Measurements from ENCODE around the gene TMA7. TPM values are rescaled to one million over a fixed set of nuclear protein-coding genes. Genes with fewer than 3 reads are reported as not detected.

The TMA7 gene
- total RNA-seq, 3 donors from 2014 or later: 130 to 193 (median 153) TPM

DNA sequence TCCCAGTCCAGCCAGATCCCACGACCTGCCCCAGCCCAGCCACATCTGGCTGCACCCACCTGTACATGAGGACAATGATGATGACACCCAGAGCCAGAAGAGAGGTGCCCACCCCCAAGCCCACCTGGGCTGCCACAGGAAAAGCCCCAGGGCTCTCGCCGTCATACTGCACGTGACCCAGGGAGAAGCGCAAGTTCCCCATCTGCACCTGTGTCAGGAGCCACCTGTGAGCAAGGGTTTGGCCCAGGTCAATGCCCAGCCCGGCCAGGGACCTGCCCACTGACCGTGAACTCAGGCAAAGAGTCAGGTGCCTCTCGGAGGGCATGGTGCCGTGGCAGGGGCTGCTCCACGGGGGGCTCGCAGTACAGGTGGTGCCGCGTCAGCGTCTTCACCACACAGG lies 26.4 kb upstream of the TMA7 start:
- H3K36me3 ChIP-seq (ENCODE audit: low read depth): no peaks in the 10 kb centered on the region
- intact Hi-C loops (cut with DNase I, micrococcal nuclease): no loop called here
- TF ChIP-seq, protein P1, sequence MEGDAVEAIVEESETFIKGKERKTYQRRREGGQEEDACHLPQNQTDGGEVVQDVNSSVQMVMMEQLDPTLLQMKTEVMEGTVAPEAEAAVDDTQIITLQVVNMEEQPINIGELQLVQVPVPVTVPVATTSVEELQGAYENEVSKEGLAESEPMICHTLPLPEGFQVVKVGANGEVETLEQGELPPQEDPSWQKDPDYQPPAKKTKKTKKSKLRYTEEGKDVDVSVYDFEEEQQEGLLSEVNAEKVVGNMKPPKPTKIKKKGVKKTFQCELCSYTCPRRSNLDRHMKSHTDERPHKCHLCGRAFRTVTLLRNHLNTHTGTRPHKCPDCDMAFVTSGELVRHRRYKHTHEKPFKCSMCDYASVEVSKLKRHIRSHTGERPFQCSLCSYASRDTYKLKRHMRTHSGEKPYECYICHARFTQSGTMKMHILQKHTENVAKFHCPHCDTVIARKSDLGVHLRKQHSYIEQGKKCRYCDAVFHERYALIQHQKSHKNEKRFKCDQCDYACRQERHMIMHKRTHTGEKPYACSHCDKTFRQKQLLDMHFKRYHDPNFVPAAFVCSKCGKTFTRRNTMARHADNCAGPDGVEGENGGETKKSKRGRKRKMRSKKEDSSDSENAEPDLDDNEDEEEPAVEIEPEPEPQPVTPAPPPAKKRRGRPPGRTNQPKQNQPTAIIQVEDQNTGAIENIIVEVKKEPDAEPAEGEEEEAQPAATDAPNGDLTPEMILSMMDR (IDR thresholded peaks at IDR 0.05): no peak
- no peak overlapping the region for H3K4me3 ChIP-seq
- ATAC-seq (no peak), DNase-seq (peak in 1 of 3 donors; percentile 20)
- no peaks in the 10 kb centered on the region for H3K4me1 ChIP-seq (ENCODE audit: low read depth)
- no peaks in the 10 kb centered on the region for H3K9me3 ChIP-seq

DNA sequence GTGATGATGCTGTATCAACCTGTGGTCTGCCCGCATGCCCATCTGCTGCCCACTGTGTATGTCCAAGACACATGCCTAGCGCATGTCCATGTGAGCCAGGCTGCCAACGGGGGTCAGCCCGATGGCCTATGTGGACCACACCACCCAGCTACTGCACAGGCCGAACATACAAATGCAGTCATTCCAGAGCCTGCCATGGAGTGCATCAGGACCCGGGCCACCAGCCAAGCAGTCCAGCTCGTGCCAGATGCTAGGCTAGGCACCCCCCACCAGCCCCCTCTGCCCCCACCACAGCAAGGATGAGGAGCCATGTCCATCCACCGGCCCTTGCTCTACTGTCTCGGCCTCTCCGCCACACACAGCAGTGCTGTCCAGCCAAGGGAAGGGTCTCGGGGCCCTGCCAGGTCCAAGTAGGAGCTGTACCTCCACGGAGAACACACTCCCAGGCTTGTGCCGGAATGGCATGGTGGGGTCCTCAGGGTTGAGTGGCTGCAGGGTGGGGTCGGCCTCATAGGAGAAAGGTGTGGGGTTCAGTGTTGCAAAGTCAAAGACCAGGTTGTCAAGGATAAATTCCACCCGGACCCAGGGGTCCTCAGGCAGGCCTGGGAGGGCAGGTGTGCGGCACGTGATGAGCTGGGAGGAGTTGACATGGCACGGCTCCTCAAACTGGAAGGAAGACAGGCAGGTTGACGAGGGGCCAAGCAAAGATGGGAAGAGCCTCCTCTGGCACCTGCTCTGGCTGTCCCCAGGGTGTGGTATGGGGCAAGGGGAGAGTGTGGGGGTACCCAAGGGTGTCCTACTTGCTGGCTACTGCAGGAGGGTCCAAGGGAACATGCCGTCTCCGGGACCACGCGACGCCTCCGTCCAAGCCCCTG lies 25.4 kb upstream of the TMA7 start:
- DNase-seq: peak in 1 of 3 donors; percentile 20
- intact Hi-C loops (cut with DNase I, micrococcal nuclease): no loop called here
- Histone ChIP-seq H3K4me1 (ENCODE audit: low read depth) (no peaks in the 10 kb centered on the region), H3K36me3 (ENCODE audit: low read depth) (no peaks in the 10 kb centered on the region), H3K9me3 (no peaks in the 10 kb centered on the region), H3K4me3 (no peak overlapping the region)
- no peak for ATAC-seq
- TF ChIP-seq, protein P1 (IDR thresholded peaks at IDR 0.05): no peak

DNA sequence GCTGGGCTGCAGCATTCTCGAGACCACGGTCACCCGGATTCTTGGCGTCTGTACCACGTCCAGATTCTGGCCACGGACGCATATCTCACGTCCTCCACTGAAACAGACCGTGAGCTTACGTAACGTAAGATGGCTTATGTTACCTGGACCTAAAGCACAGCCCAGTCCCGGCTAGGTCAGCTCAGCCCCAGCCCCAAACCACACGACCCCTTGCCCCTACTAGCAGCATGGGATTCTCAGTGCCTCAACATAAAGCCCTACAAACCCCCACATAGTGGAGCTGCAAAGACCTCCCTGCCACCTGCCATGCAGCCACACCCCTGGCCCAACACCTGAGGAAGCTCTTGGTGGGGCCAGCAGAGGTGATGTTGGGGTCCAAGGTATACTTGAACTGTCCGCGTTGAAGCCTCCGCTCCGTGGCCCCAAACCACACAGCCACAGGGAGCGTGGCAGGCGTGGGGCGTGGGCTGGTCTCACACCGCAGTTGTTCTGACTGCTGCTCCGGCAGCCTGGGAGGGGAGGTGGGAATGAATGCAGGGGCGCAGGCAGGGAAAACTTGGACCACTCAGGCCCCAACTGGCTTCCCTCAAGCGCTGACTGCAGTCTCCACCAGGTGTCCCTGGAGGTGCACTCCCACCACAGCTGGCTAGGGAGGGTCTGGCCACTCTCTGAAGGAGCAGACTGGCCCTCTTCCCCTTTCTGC lies 24.7 kb upstream of the TMA7 start:
- Histone ChIP-seq H3K4me1 (ENCODE audit: low read depth) (no peaks in the 10 kb centered on the region), H3K36me3 (ENCODE audit: low read depth) (no peaks in the 10 kb centered on the region), H3K9me3 (no peaks in the 10 kb centered on the region), H3K4me3 (no peak overlapping the region)
- no peak for ATAC-seq
- peak in 1 of 3 donors; percentile 16 for DNase-seq
- intact Hi-C loops (cut with DNase I, micrococcal nuclease): no loop called here
- TF ChIP-seq, protein P1 (IDR thresholded peaks at IDR 0.05): no peak

DNA sequence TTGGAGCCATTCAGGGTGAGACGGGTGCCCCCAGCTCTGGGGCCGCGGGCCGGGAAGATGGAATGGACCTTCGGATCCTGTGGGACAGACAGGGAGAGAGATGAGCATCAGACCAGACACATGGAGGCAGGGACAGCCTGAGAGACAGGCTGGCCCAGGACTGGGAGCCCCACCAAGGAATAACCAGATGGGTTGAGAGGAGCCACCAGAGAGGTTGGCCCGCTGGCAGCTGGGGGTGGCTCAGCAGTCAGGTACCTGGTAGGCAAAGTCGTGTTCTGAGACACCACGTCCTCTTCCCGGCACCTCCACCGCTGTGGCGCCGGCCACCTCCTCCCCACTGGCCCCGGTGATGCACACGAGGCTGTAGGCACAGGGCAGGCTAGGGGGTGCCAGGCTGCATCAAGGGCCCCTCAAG lies 24.0 kb upstream of the TMA7 start:
- no peak for ATAC-seq
- intact Hi-C loops (cut with DNase I, micrococcal nuclease): no loop called here
- Histone ChIP-seq H3K4me1 (ENCODE audit: low read depth) (no peaks in the 10 kb centered on the region), H3K9me3 (no peaks in the 10 kb centered on the region), H3K36me3 (ENCODE audit: low read depth) (no peaks in the 10 kb centered on the region), H3K4me3 (no peak overlapping the region)
- DNase-seq: peak in 1 of 3 donors; percentile 33
- TF ChIP-seq, protein P1 (IDR thresholded peaks at IDR 0.05): no peak

DNA sequence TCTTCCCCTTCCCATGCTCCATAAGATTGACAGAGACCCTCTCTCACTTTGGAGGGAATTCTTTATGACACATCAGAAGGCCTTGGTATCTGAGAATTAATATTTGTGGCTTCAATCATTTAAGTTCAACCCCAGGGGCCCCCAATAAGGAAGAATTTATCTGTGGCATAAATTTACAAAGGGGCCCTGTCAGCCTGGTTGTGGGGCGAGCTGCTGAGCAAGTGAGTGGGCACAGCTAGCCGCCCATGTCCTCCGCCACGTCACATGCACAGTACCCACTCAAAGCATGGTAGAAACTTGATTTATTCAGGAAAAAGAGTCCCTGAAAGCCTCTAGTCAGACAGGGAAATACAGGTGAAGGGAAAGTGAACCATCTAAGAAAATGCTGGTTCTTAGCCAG lies 23.5 kb upstream of the TMA7 start:
- Histone ChIP-seq H3K9me3 (no peaks in the 10 kb centered on the region), H3K4me3 (no peak overlapping the region), H3K4me1 (ENCODE audit: low read depth) (no peaks in the 10 kb centered on the region), H3K36me3 (ENCODE audit: low read depth) (no peaks in the 10 kb centered on the region)
- intact Hi-C loops (cut with DNase I, micrococcal nuclease): no loop called here
- DNase-seq (no peak), ATAC-seq (no peak)
- TF ChIP-seq, protein P1 (IDR thresholded peaks at IDR 0.05): no peak
